Central memory CD8-positive, alpha-beta T cell (primary cell): ENCODE data around the gene SLC16A3.
A peak's percentile ranks its signal among the peaks of the same experiment; 100 is the strongest.
"Not testable (repeated sequence)": the region's sequence is repeated elsewhere in the genome, so short reads cannot be mapped to it uniquely, and the experiment has no call there.

ENCODE experiments used
- ATAC-seq: fragments of 150-1000 bp; cut with Tn5 transposase; replicated peaks from 2 replicates; pipeline ENCODE4 v1.10.0; 2022; ENCODE audit warnings: mild to moderate bottlenecking, moderate FRiP score, moderate number of reproducible peaks; ENCODE audit not compliant: poor library complexity, severe bottlenecking; ENCODE audit errors: extremely low read depth
- DNase-seq, 2 donors: peaks; one replicate each; pipeline ENCODE4 v3.0.0; 2021; ENCODE audit warnings: low spot score in 2 of 2
- H3K27ac Mint-ChIP-seq: one replicate; pipeline ENCODE4 v1.8.0; 2022; ENCODE audit warnings: low read depth, mild to moderate bottlenecking, moderate library complexity, mixed read lengths
- H3K27me3 Mint-ChIP-seq: one replicate; pipeline ENCODE4 v1.8.0; 2022; ENCODE audit warnings: mixed read lengths
- H3K36me3 Mint-ChIP-seq: one replicate; pipeline ENCODE4 v1.8.0; 2022; ENCODE audit warnings: mild to moderate bottlenecking, moderate library complexity, mixed read lengths; ENCODE audit not compliant: insufficient read depth
- H3K4me1 Mint-ChIP-seq: one replicate; pipeline ENCODE4 v1.8.0; 2022; ENCODE audit warnings: mixed read lengths
- H3K4me3 Mint-ChIP-seq: one replicate; pipeline ENCODE4 v1.8.0; 2022; ENCODE audit warnings: mild to moderate bottlenecking, moderate library complexity, mixed read lengths
- H3K9me3 Mint-ChIP-seq: one replicate; pipeline ENCODE4 v1.8.0; 2022; ENCODE audit warnings: mixed read lengths

SLC16A3 gene

GRCh38 chr17:82252511-82253178 lies 23.8 kb downstream of the SLC16A3 start:
- Mint-ChIP-seq H3K27me3 (no peaks in the 10 kb centered on the region), H3K4me1 (peaks cover 28% of the 10 kb centered on the region), H3K9me3 (no peaks in the 10 kb centered on the region), H3K36me3 (peaks cover 74% of the 10 kb centered on the region), H3K27ac (peak overlapping the region; percentile 69), H3K4me3 (no peak overlapping the region)
- DNase-seq (no peak), ATAC-seq (no peak)

DNA sequence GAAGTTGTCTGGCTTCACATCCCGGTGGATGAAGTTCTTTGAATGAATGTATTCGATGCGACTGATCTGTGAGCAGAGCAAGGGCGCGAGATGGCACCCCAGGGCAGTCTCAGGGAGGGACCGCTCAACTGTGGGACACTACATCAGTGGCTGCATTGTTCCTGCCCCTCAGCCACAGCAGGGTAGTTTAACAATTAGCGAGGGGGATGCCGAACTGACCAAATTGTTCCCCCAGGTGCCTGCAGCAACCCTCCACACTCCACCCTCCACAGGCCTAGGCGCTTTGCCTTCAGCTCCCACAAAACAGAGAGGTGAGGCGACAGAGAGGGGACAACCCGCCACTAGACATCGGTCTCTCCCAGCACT lies 24.3 kb downstream of the SLC16A3 start:
- Mint-ChIP-seq H3K27ac (peak overlapping the region; percentile 69), H3K27me3 (no peaks in the 10 kb centered on the region), H3K36me3 (peaks cover 73% of the 10 kb centered on the region), H3K4me1 (peaks cover 25% of the 10 kb centered on the region), H3K4me3 (no peak overlapping the region), H3K9me3 (no peaks in the 10 kb centered on the region)
- DNase-seq = no peak
- no peak for ATAC-seq

DNA sequence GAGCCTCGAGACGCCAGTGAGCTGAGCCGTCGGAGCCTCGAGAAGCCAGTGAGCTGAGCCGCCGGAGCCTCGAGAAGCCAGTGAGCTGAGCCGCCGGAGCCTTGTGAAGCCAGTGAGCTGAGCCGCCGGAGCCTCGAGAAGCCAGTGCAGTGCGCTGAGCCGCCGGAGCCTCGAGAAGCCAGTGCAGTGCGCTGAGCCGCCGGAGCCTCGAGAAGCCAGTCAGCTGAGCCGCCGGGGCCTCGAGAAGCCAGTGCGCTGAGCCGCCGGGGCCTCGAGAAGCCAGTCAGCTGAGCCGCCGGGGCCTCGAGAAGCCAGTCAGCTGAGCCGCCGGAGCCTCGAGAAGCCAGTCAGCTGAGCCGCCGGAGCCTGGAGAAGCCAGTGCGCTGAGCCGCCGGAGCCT lies 25.3 kb downstream of the SLC16A3 start:
- peaks cover 74% of the 10 kb centered on the region for H3K36me3 Mint-ChIP-seq
- not testable (repeated sequence) for H3K9me3 Mint-ChIP-seq, H3K4me3 Mint-ChIP-seq, H3K27ac Mint-ChIP-seq, H3K27me3 Mint-ChIP-seq, DNase-seq, ATAC-seq
- peaks cover 26% of the 10 kb centered on the region for H3K4me1 Mint-ChIP-seq

GRCh38 chr17:82254746-82255145 lies 25.9 kb downstream of the SLC16A3 start:
- H3K4me3 Mint-ChIP-seq, H3K27ac Mint-ChIP-seq, DNase-seq, H3K9me3 Mint-ChIP-seq, ATAC-seq, H3K27me3 Mint-ChIP-seq: not testable (repeated sequence)
- H3K36me3 Mint-ChIP-seq = peaks cover 74% of the 10 kb centered on the region
- H3K4me1 Mint-ChIP-seq = peaks cover 31% of the 10 kb centered on the region

GRCh38 chr17:82255402-82255972 lies 26.6 kb downstream of the SLC16A3 start:
- Mint-ChIP-seq H3K4me3 (no peak overlapping the region), H3K27me3 (no peaks in the 10 kb centered on the region), H3K9me3 (no peaks in the 10 kb centered on the region), H3K4me1 (peaks cover 36% of the 10 kb centered on the region), H3K27ac (peak overlapping the region; percentile 99), H3K36me3 (peaks cover 71% of the 10 kb centered on the region)
- DNase-seq (no peak), ATAC-seq (no peak)

DNA sequence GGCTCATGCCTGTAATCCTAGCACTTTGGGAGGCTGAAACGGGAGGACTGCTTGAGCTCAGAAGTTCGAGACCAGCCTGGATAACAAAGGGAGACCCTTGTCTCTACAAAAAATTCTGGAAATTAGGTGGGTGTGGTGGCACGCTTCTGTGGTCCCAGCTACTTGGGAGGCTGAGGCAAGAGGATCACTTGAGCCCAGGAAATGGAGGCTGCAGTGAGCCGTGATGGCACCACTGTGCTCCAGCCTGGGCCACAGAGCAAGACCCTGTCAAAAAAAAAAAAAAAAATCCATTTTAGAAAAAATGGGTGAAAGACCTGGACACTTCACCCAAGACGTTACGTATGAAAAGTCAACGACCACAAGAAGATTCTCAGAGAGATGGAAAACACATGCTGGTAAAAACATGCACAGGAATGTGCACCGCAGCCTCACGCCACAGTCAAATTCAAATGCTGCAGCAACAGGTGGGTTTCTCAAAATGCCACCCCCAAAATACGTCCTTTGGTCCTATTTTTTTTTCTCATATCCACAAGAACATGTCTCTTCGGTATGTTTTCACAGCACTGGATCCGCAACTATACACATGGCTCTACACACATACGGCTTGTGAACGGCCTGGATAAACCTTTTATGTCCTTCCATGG lies 27.5 kb downstream of the SLC16A3 start:
- Mint-ChIP-seq H3K27ac (peak overlapping the region; percentile 99), H3K27me3 (no peaks in the 10 kb centered on the region), H3K4me3 (no peak overlapping the region), H3K4me1 (peaks cover 36% of the 10 kb centered on the region), H3K36me3 (peaks cover 71% of the 10 kb centered on the region), H3K9me3 (no peaks in the 10 kb centered on the region)
- ATAC-seq (no peak), DNase-seq (no peak)

- DNase-seq (peak; percentile 52 to 82), ATAC-seq (peak; percentile 100)
- H3K9me3 Mint-ChIP-seq = no peaks in the 10 kb centered on the region
- peaks cover 71% of the 10 kb centered on the region for H3K36me3 Mint-ChIP-seq
- H3K27ac Mint-ChIP-seq = peak overlapping the region; percentile 99
- H3K4me1 Mint-ChIP-seq = peaks cover 46% of the 10 kb centered on the region
- peak overlapping the region; percentile 29 for H3K4me3 Mint-ChIP-seq
- H3K27me3 Mint-ChIP-seq = no peaks in the 10 kb centered on the region
These were observed 28.6 kb downstream of the SLC16A3 start for GRCh38 chr17:82257473-82257872.

GRCh38 chr17:82258555-82258954 lies 29.7 kb downstream of the SLC16A3 start:
- H3K27me3 Mint-ChIP-seq = no peaks in the 10 kb centered on the region
- H3K4me1 Mint-ChIP-seq = peaks cover 46% of the 10 kb centered on the region
- ATAC-seq (no peak), DNase-seq (no peak)
- peak overlapping the region; percentile 2 for H3K4me3 Mint-ChIP-seq
- H3K9me3 Mint-ChIP-seq = no peaks in the 10 kb centered on the region
- H3K27ac Mint-ChIP-seq = peak overlapping the region; percentile 84
- H3K36me3 Mint-ChIP-seq = peaks cover 69% of the 10 kb centered on the region

GRCh38 chr17:82259972-82260961 lies 31.4 kb downstream of the SLC16A3 start:
- not testable (repeated sequence) for H3K9me3 Mint-ChIP-seq, DNase-seq, H3K27me3 Mint-ChIP-seq, H3K4me3 Mint-ChIP-seq, ATAC-seq
- Mint-ChIP-seq H3K27ac (peak overlapping the region; percentile 22), H3K4me1 (peaks cover 46% of the 10 kb centered on the region), H3K36me3 (peaks cover 82% of the 10 kb centered on the region)

GRCh38 chr17:82262344-82262743 lies 33.5 kb downstream of the SLC16A3 start:
- Mint-ChIP-seq H3K36me3 (peaks cover 76% of the 10 kb centered on the region), H3K4me3 (no peak overlapping the region), H3K27me3 (no peaks in the 10 kb centered on the region), H3K4me1 (peaks cover 45% of the 10 kb centered on the region), H3K27ac (no peak overlapping the region), H3K9me3 (no peaks in the 10 kb centered on the region)
- ATAC-seq (no peak), DNase-seq (no peak)

DNA sequence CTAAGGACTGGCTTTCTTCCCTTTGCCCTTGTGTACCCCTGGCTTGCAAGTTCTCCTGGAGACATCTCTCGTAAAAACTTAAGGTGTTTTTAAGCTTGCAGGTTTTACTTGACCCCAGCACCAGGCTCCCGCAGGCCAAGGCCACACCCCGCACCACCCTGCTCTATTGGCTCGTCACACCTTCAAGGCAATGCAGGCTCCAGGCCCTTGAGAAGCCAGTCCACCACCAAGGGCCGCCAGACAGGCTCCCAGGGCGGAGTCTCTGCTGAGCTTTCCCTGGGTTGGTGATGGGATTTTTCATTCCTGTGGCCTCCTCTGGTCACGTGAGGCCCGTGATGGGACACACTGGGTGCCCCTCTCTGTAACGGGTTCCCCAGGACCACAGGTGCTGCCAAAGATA lies 34.8 kb downstream of the SLC16A3 start:
- Mint-ChIP-seq H3K4me1 (peaks cover 48% of the 10 kb centered on the region), H3K36me3 (peaks cover 69% of the 10 kb centered on the region), H3K9me3 (no peaks in the 10 kb centered on the region), H3K27me3 (no peaks in the 10 kb centered on the region), H3K27ac (peak overlapping the region; percentile 44), H3K4me3 (no peak overlapping the region)
- no peak for DNase-seq
- ATAC-seq = no peak

- Mint-ChIP-seq H3K27ac (no peak overlapping the region), H3K4me1 (peaks cover 59% of the 10 kb centered on the region), H3K4me3 (no peak overlapping the region), H3K27me3 (no peaks in the 10 kb centered on the region), H3K9me3 (no peaks in the 10 kb centered on the region), H3K36me3 (peaks cover 65% of the 10 kb centered on the region)
- ATAC-seq (no peak), DNase-seq (no peak)
These were observed 37.3 kb downstream of the SLC16A3 start for GRCh38 chr17:82266142-82266541.
